ENCODE measurements around the gene CTLA4. TPM values are rescaled to one million over a fixed set of nuclear protein-coding genes. Genes with fewer than 3 reads are reported as not detected.

The CTLA4 gene
- total RNA-seq, 1 donor from 2014 or later: 1.4 TPM

DNA sequence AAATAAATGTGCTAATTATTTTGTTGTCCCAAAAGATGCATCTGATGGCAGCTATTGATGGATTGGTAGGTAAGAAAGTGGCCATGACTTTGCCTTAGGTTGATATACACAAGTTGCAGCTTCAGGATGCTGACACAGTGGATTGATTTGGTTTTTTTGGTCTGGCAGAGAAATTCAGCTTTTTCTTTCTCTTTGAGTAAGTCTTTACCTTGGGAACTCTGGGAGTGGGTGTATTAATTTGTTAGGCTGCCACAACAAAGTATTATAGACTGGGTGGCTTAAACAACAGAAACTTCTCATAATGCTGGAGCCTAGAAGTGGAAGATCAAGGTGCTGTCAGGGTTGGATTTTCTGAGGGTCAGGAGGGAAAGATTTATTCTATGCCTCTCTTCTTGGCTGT lies 49.2 kb downstream of the CTLA4 start:
- no peaks in the 10 kb centered on the region for H3K36me3 ChIP-seq
- no peaks in the 10 kb centered on the region for H3K9me3 ChIP-seq
- no peak overlapping the region for H3K27ac ChIP-seq
- no peak overlapping the region for H3K4me3 ChIP-seq
- ATAC-seq (no peak), DNase-seq (no peak)
- intact Hi-C loops (cut with DNase I): no loop called here
- H3K27me3 ChIP-seq: no peaks in the 10 kb centered on the region
- TF ChIP-seq CTCF (IDR thresholded peaks at IDR 0.05): no peak
- H3K4me1 ChIP-seq: no peaks in the 10 kb centered on the region

GRCh38 chr2:203918264-203918663 lies 50.7 kb downstream of the CTLA4 start:
- no peak for DNase-seq
- TF ChIP-seq CTCF (IDR thresholded peaks at IDR 0.05): no peak
- Histone ChIP-seq H3K27ac (no peak overlapping the region), H3K27me3 (no peaks in the 10 kb centered on the region), H3K4me1 (no peaks in the 10 kb centered on the region), H3K36me3 (no peaks in the 10 kb centered on the region), H3K9me3 (no peaks in the 10 kb centered on the region), H3K4me3 (no peak overlapping the region)
- intact Hi-C loops (cut with DNase I): no loop called here
- ATAC-seq: no peak

DNA sequence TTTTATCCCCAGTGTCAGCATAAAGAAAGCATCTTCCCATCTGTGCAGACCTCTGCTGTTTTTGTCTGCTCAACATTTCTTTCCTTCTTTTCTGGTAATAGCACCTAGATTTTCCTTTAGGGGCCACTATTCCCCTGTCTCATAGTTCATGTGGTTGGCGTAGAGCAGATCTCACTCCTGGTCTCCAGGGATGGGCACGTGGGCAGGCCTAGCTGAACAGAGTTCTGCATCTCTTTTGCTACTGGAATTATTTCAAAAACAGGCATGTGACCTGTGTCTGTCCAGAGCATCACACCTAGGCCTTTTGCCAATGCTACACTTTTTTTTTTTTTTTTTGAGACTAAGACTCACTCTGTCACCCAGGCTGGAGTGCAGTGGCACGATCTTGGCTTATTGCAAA lies 51.3 kb downstream of the CTLA4 start:
- H3K36me3 ChIP-seq: no peaks in the 10 kb centered on the region
- no peaks in the 10 kb centered on the region for H3K27me3 ChIP-seq
- TF ChIP-seq CTCF (IDR thresholded peaks at IDR 0.05): no peak
- H3K4me1 ChIP-seq: no peaks in the 10 kb centered on the region
- H3K27ac ChIP-seq: no peak overlapping the region
- H3K4me3 ChIP-seq: no peak overlapping the region
- DNase-seq (no peak), ATAC-seq (no peak)
- no peaks in the 10 kb centered on the region for H3K9me3 ChIP-seq
- intact Hi-C loops (cut with DNase I): no loop called here

Other genes with a start within 250 kb of the CTLA4 start
- 2.5 TPM for gene CD28, start 161.1 kb upstream of the CTLA4 start, total RNA-seq
- 2.1 TPM for gene ICOS, start 69.0 kb downstream of the CTLA4 start, total RNA-seq